Suprapubic skin (tissue), 3 donors: ENCODE data around the gene CDH13.

Source experiments
- POLR2A ChIP-seq, 2 donors: fragments of 450-650 bp; IDR thresholded peaks; one replicate each; pipeline ENCODE4 v1.6.1; 2017; ENCODE audit warnings: antibody characterized with exemption in 2 of 2, mild to moderate bottlenecking in 2 of 2, moderate library complexity in 2 of 2
- TF ChIP-seq, protein P1 (sequence below), 2 donors: fragments of 200-600 bp in 1 of 2; fragments of 450-650 bp in 1 of 2; sonication (generic) in 1 of 2; IDR thresholded peaks; one replicate each; pipeline ENCODE4 v1.5.1; 2016 to 2019; ENCODE audit warnings: antibody characterized with exemption in 2 of 2, mild to moderate bottlenecking in 1 of 2, moderate library complexity in 1 of 2

DNA sequence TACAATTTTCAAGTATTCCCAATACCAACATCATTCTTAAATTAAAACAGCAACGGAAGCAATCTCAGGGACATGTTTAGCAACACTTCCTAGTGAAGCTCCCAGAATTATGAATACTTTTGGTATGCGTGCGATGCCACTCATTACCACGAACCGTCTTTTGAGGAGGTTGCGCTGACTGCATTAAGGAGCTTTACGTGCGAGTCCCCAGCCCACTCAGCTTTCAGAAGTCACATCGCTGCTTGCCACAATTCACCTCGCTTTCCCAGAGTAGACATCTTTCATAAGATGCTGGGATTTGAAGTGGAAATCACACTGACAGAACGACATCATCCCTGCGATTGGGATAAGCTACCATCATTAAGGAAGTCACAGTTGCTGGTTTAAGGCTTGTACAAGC is 739.5 kb downstream of the CDH13 start:
- TF ChIP-seq POLR2A (IDR thresholded peaks at IDR 0.05) = no peak
- TF ChIP-seq, protein P1, sequence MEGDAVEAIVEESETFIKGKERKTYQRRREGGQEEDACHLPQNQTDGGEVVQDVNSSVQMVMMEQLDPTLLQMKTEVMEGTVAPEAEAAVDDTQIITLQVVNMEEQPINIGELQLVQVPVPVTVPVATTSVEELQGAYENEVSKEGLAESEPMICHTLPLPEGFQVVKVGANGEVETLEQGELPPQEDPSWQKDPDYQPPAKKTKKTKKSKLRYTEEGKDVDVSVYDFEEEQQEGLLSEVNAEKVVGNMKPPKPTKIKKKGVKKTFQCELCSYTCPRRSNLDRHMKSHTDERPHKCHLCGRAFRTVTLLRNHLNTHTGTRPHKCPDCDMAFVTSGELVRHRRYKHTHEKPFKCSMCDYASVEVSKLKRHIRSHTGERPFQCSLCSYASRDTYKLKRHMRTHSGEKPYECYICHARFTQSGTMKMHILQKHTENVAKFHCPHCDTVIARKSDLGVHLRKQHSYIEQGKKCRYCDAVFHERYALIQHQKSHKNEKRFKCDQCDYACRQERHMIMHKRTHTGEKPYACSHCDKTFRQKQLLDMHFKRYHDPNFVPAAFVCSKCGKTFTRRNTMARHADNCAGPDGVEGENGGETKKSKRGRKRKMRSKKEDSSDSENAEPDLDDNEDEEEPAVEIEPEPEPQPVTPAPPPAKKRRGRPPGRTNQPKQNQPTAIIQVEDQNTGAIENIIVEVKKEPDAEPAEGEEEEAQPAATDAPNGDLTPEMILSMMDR (IDR thresholded peaks at IDR 0.05) = no peak
